GM23338 (cell line): Measurements from ENCODE around the gene GRP. TPM values are rescaled to one million over a fixed set of nuclear protein-coding genes. Genes with fewer than 3 reads are reported as not detected.

Experiments used
- ATAC-seq: fragments of 200-7000 bp; cut with Tn5 transposase; 3 replicates; pipeline ENCODE4 v1.9.1; 2020
- DNase-seq: peaks from one replicate; pipeline ENCODE4 v3.0.0-alpha.2; 2015; ENCODE audit warnings: low spot score
- H2AFZ ChIP-seq: fragments of 200-600 bp; sonication (generic); 2 replicates; pipeline ENCODE4 v1.8.0; 2016; ENCODE audit warnings: antibody characterized with exemption, mild to moderate bottlenecking, moderate library complexity
- H3F3A ChIP-seq: fragments of 200-600 bp; sonication (generic); replicated peaks from 2 replicates; pipeline ENCODE4 v1.8.0; 2017; ENCODE audit warnings: antibody characterized with exemption, mixed run types, low read depth
- H3K27ac ChIP-seq: fragments of 200-600 bp; sonication (generic); 2 replicates; pipeline ENCODE4 v1.6.1; 2016; ENCODE audit warnings: low read depth
- H3K27me3 ChIP-seq: fragments of 200-600 bp; sonication (generic); 2 replicates; pipeline ENCODE4 v1.8.0; 2016; ENCODE audit warnings: mild to moderate bottlenecking, mixed run types, moderate library complexity; ENCODE audit not compliant: insufficient read depth
- H3K36me3 ChIP-seq: fragments of 200-600 bp; sonication (generic); 2 replicates; pipeline ENCODE4 v1.8.0; 2016; ENCODE audit warnings: mild to moderate bottlenecking; ENCODE audit not compliant: insufficient read depth
- H3K4me1 ChIP-seq: fragments of 200-600 bp; sonication (generic); 2 replicates; pipeline ENCODE4 v1.8.0; 2016; ENCODE audit warnings: mild to moderate bottlenecking, moderate library complexity; ENCODE audit not compliant: insufficient read depth
- H3K4me2 ChIP-seq: fragments of 200-600 bp; sonication (generic); 2 replicates; pipeline ENCODE4 v1.7.1; 2017; ENCODE audit warnings: mixed run types
- H3K4me3 ChIP-seq: fragments of 200-600 bp; sonication (generic); 2 replicates; pipeline ENCODE4 v1.6.1; 2016; ENCODE audit warnings: mixed run types
- H3K79me2 ChIP-seq: fragments of 200-600 bp; sonication (generic); replicated peaks from 2 replicates; pipeline ENCODE4 v1.8.0; 2017; ENCODE audit warnings: mild to moderate bottlenecking; ENCODE audit not compliant: insufficient read depth
- H3K9me2 ChIP-seq: fragments of 200-600 bp; sonication (generic); 2 replicates; pipeline ENCODE4 v1.8.0; 2017; ENCODE audit not compliant: insufficient read depth
- H4K20me1 ChIP-seq: fragments of 200-600 bp; sonication (generic); replicated peaks from 2 replicates; pipeline ENCODE4 v1.8.0; 2017; ENCODE audit warnings: mild to moderate bottlenecking; ENCODE audit not compliant: insufficient read depth
- H3K27ac Mint-ChIP-seq: 2 replicates; pipeline ENCODE4 v1.8.0; 2020; ENCODE audit warnings: inconsistent platforms, mild to moderate bottlenecking, moderate library complexity, mixed read lengths
- H3K27me3 Mint-ChIP-seq: 3 replicates; pipeline ENCODE4 v1.8.0; 2022; ENCODE audit warnings: low read depth, mild to moderate bottlenecking, moderate library complexity, mixed read lengths, inconsistent platforms; ENCODE audit not compliant: insufficient read depth, poor library complexity
- H3K36me3 Mint-ChIP-seq: 3 replicates; pipeline ENCODE4 v1.8.0; 2021; ENCODE audit warnings: low read depth, mild to moderate bottlenecking, inconsistent platforms, moderate library complexity, mixed read lengths
- H3K4me1 Mint-ChIP-seq: 3 replicates; pipeline ENCODE4 v1.8.0; 2020; ENCODE audit warnings: mild to moderate bottlenecking, inconsistent platforms, mixed read lengths
- H3K4me3 Mint-ChIP-seq: 3 replicates; pipeline ENCODE4 v1.8.0; 2021; ENCODE audit warnings: moderate library complexity, mild to moderate bottlenecking, inconsistent platforms, mixed read lengths
- H3K9me3 Mint-ChIP-seq: 3 replicates; pipeline ENCODE4 v1.8.0; 2020; ENCODE audit warnings: moderate library complexity, mild to moderate bottlenecking, inconsistent platforms, mixed read lengths
- ETS1 ChIP-seq: IDR thresholded peaks from 2 replicates; pipeline ENCODE4 v1.6.1; 2016; ENCODE audit warnings: antibody characterized with exemption
- EZH2 ChIP-seq: fragments of 200-600 bp; sonication (generic); IDR thresholded peaks from one replicate; pipeline ENCODE4 v1.8.0; 2017; ENCODE audit warnings: antibody characterized with exemption, mild to moderate bottlenecking, low read depth; ENCODE audit not compliant: unreplicated experiment
- EZH2phosphoT487 ChIP-seq: fragments of 200-600 bp; sonication (generic); IDR thresholded peaks from one replicate; pipeline ENCODE4 v1.8.1; 2018; ENCODE audit warnings: antibody characterized with exemption; ENCODE audit not compliant: unreplicated experiment
- JUNB ChIP-seq: IDR thresholded peaks from one replicate; pipeline ENCODE4 v1.6.1; 2016; ENCODE audit warnings: antibody characterized with exemption; ENCODE audit not compliant: unreplicated experiment
- NANOG ChIP-seq: IDR thresholded peaks from 2 replicates; pipeline ENCODE4 v1.6.1; 2016; ENCODE audit warnings: antibody characterized with exemption, borderline replicate concordance
- POLR2AphosphoS5 ChIP-seq: IDR thresholded peaks from 2 replicates; pipeline ENCODE4 v1.6.1; 2016; ENCODE audit warnings: antibody characterized with exemption, low read depth
- STAT1 ChIP-seq: IDR thresholded peaks from one replicate; pipeline ENCODE4 v1.6.1; 2016; ENCODE audit warnings: antibody characterized with exemption; ENCODE audit not compliant: unreplicated experiment
- ZNF331 ChIP-seq: fragments of 250-450 bp; sonication (Bioruptor Pico); IDR thresholded peaks from 2 replicates; pipeline ENCODE4 v1.5.0; 2020; ENCODE audit warnings: low read depth, mild to moderate bottlenecking, moderate library complexity
- ZNF462 ChIP-seq: fragments of 250-450 bp; sonication (Bioruptor Pico); IDR thresholded peaks from 2 replicates; pipeline ENCODE4 v1.5.0; 2020; ENCODE audit warnings: mild to moderate bottlenecking, moderate library complexity
- polyA plus RNA-seq: library from polyadenylated mRNA; unstranded; fragments of >200 nt; fragmentation: Nextera tagmentation; extraction: Ambion mirVana; gene quantifications from 2 replicates; pipeline ENCODE4 v1.2.1, GENCODE V29; 2016
- total RNA-seq: library from RNA; depleted of rRNA; stranded (reverse); fragments of >200 nt; shearing (Covaris generic); gene quantifications from 2 replicates; pipeline ENCODE4 v1.2.3, GENCODE V29; 2014; rRNA removed

Gene GRP
- total and polyA plus RNA-seq, 2 experiments from 2014 or later: not detected

GRCh38 chr18:59279193-59279592 is 59.2 kb downstream of the GRP start (continued):
- TF ChIP-seq ETS1: no peak

- TF ChIP-seq ZNF331 (CRISPR knock-in tag) (no peak), STAT1 (no peak), EZH2phosphoT487 (no peak), POLR2AphosphoS5 (no peak), JUNB (no peak), ETS1 (no peak), ZNF462 (CRISPR knock-in tag) (no peak), NANOG (no peak), EZH2 (no peak)
- H3K36me3 Mint-ChIP-seq: no peaks in the 10 kb centered on the region
- H3K4me3 Mint-ChIP-seq: no peak overlapping the region
- Histone ChIP-seq H3K36me3 (no peaks in the 10 kb centered on the region), H3K4me2 (no peak overlapping the region), H3K4me3 (no peak overlapping the region), H3K27me3 (peaks cover 70% of the 10 kb centered on the region), H3K9me2 (no peaks in the 10 kb centered on the region), H3K27ac (no peak overlapping the region), H3F3A (no peaks in the 10 kb centered on the region), H3K4me1 (peaks cover 18% of the 10 kb centered on the region), H4K20me1 (peaks cover 7% of the 10 kb centered on the region; the same call in 1 of the 2 replicates), H3K79me2 (no peaks in the 10 kb centered on the region), H2AFZ (no peak overlapping the region)
- no peaks in the 10 kb centered on the region for H3K9me3 Mint-ChIP-seq
- no peak overlapping the region for H3K27ac Mint-ChIP-seq
- H3K27me3 Mint-ChIP-seq: peaks cover 29% of the 10 kb centered on the region
- ATAC-seq: no peak
- H3K4me1 Mint-ChIP-seq: peaks cover 17% of the 10 kb centered on the region
- DNase-seq: no peak
These were observed 59.8 kb downstream of the GRP start for GRCh38 chr18:59279722-59280121.

Other genes starting within 250 kb of the GRP start
- gene SEC11C, start 80.3 kb upstream of the GRP start, total RNA-seq: 31.7 and 44.3 TPM in 2 replicates
- gene SEC11C, start 80.3 kb upstream of the GRP start, polyA plus RNA-seq: 157 and 169 TPM in 2 replicates
- 0.03 and 0.08 TPM in 2 replicates for gene RAX, start 53.3 kb downstream of the GRP start, total RNA-seq
- gene RAX, start 53.3 kb downstream of the GRP start, polyA plus RNA-seq: 0.16 and 0.68 TPM in 2 replicates
- gene CPLX4, start 98.5 kb downstream of the GRP start, total RNA-seq: not detected in 2 replicates
- gene CPLX4, start 98.5 kb downstream of the GRP start, polyA plus RNA-seq: not detected in 2 replicates
- 94.3 and 111 TPM in 2 replicates for gene LMAN1, start 139.1 kb downstream of the GRP start, total RNA-seq
- gene LMAN1, start 139.1 kb downstream of the GRP start, polyA plus RNA-seq: 131 and 134 TPM in 2 replicates